Activated CD4-positive, alpha-beta T cell treated with anti-CD3 and anti-CD28 coated beads, Interleukin-2, amount 10 ng/mL, durations not matched to agents 24 days and 14 days (primary cell): ENCODE results near the gene LRRC56. TPM values are rescaled to one million over a fixed set of nuclear protein-coding genes. Genes with fewer than 3 reads are reported as not detected.

Experiments
- DNase-seq: peaks from one replicate; pipeline ENCODE4 v3.0.0; 2022
- H3K27ac Mint-ChIP-seq: one replicate; pipeline ENCODE4 v1.8.0; 2022; ENCODE audit warnings: mild to moderate bottlenecking, mixed read lengths
- H3K27me3 Mint-ChIP-seq: one replicate; pipeline ENCODE4 v1.8.0; 2022; ENCODE audit warnings: mixed read lengths
- H3K36me3 Mint-ChIP-seq: one replicate; pipeline ENCODE4 v1.8.0; 2022; ENCODE audit warnings: low read depth, mild to moderate bottlenecking, mixed read lengths
- H3K4me1 Mint-ChIP-seq: one replicate; pipeline ENCODE4 v1.8.0; 2021; ENCODE audit warnings: mixed read lengths
- H3K4me3 Mint-ChIP-seq: one replicate; pipeline ENCODE4 v1.8.0; 2022; ENCODE audit warnings: mild to moderate bottlenecking, moderate library complexity, mixed read lengths
- H3K9me3 Mint-ChIP-seq: one replicate; pipeline ENCODE4 v1.8.0; 2021; ENCODE audit warnings: mixed read lengths
- intact Hi-C: fragments of 100-400 bp; cut with micrococcal nuclease; formaldehyde crosslinking; loops from one replicate; pipeline ENCODE4 v1.15.1; 2023
- total RNA-seq: library from RNA; stranded (reverse); gene quantifications from 2 replicates; pipeline ENCODE4 v1.2.3, GENCODE V29; 2022

The LRRC56 gene
- total RNA-seq, 1 donor from 2014 or later, result 2.1 TPM

- no peaks in the 10 kb centered on the region for H3K9me3 Mint-ChIP-seq
- DNase-seq, result no peak
- H3K4me1 Mint-ChIP-seq, result peaks cover 7% of the 10 kb centered on the region
- intact Hi-C loops, result no loop called here
- no peaks in the 10 kb centered on the region for H3K27me3 Mint-ChIP-seq
- H3K36me3 Mint-ChIP-seq, result peaks cover 49% of the 10 kb centered on the region
- H3K27ac Mint-ChIP-seq, result peak overlapping the region; percentile 9
- H3K4me3 Mint-ChIP-seq, result no peak overlapping the region
Measured at GRCh38 chr11:496834-497564, 40.3 kb upstream of the LRRC56 start.

- intact Hi-C loops, result no loop called here
- Mint-ChIP-seq H3K9me3 (no peaks in the 10 kb centered on the region), H3K27ac (no peak overlapping the region), H3K36me3 (peaks cover 47% of the 10 kb centered on the region), H3K4me1 (peaks cover 7% of the 10 kb centered on the region), H3K27me3 (no peaks in the 10 kb centered on the region), H3K4me3 (no peak overlapping the region)
- no peak for DNase-seq
Measured at GRCh38 chr11:497565-498296, 39.6 kb upstream of the LRRC56 start.

- Mint-ChIP-seq H3K27me3 (no peaks in the 10 kb centered on the region), H3K4me3 (no peak overlapping the region), H3K36me3 (peaks cover 47% of the 10 kb centered on the region), H3K4me1 (peaks cover 9% of the 10 kb centered on the region), H3K9me3 (no peaks in the 10 kb centered on the region), H3K27ac (peak overlapping the region; percentile 15)
- DNase-seq, result no peak
- intact Hi-C loops, result no loop called here
Measured at GRCh38 chr11:498297-499181, 38.8 kb upstream of the LRRC56 start.

- Mint-ChIP-seq H3K9me3 (no peaks in the 10 kb centered on the region), H3K4me1 (peaks cover 12% of the 10 kb centered on the region), H3K27me3 (no peaks in the 10 kb centered on the region), H3K27ac (no peak overlapping the region), H3K36me3 (peaks cover 46% of the 10 kb centered on the region), H3K4me3 (no peak overlapping the region)
- intact Hi-C loops, result no loop called here
- DNase-seq, result no peak
Measured at GRCh38 chr11:499201-500076, 37.9 kb upstream of the LRRC56 start.

- peaks cover 23% of the 10 kb centered on the region for H3K4me1 Mint-ChIP-seq
- H3K4me3 Mint-ChIP-seq, result no peak overlapping the region
- H3K36me3 Mint-ChIP-seq, result peaks cover 45% of the 10 kb centered on the region
- no peaks in the 10 kb centered on the region for H3K9me3 Mint-ChIP-seq
- H3K27ac Mint-ChIP-seq, result peak overlapping the region; percentile 62
- no peaks in the 10 kb centered on the region for H3K27me3 Mint-ChIP-seq
- no peak for DNase-seq
- intact Hi-C loops, result no loop called here
Measured at GRCh38 chr11:501001-501682, 36.2 kb upstream of the LRRC56 start.

- intact Hi-C loops, result no loop called here
- H3K9me3 Mint-ChIP-seq, result no peaks in the 10 kb centered on the region
- H3K36me3 Mint-ChIP-seq, result peaks cover 42% of the 10 kb centered on the region
- H3K27me3 Mint-ChIP-seq, result no peaks in the 10 kb centered on the region
- H3K4me3 Mint-ChIP-seq, result no peak overlapping the region
- H3K27ac Mint-ChIP-seq, result no peak overlapping the region
- H3K4me1 Mint-ChIP-seq, result peaks cover 23% of the 10 kb centered on the region
- DNase-seq, result no peak
Measured at GRCh38 chr11:501683-502287, 35.5 kb upstream of the LRRC56 start.

- DNase-seq, result no peak
- H3K27me3 Mint-ChIP-seq, result no peaks in the 10 kb centered on the region
- intact Hi-C loops, result no loop called here
- peaks cover 35% of the 10 kb centered on the region for H3K36me3 Mint-ChIP-seq
- H3K4me1 Mint-ChIP-seq, result peaks cover 20% of the 10 kb centered on the region
- no peak overlapping the region for H3K27ac Mint-ChIP-seq
- H3K9me3 Mint-ChIP-seq, result no peaks in the 10 kb centered on the region
- H3K4me3 Mint-ChIP-seq, result no peak overlapping the region
Measured at GRCh38 chr11:502288-503178, 34.8 kb upstream of the LRRC56 start.

- Mint-ChIP-seq H3K36me3 (peaks cover 33% of the 10 kb centered on the region), H3K4me1 (peaks cover 26% of the 10 kb centered on the region), H3K27ac (peak overlapping the region; percentile 29), H3K4me3 (peak overlapping the region; percentile 43), H3K9me3 (no peaks in the 10 kb centered on the region), H3K27me3 (no peaks in the 10 kb centered on the region)
- DNase-seq, result no peak
- intact Hi-C loops, result no loop called here
Measured at GRCh38 chr11:503179-503981, 33.9 kb upstream of the LRRC56 start.

- intact Hi-C loops, result no loop called here
- Mint-ChIP-seq H3K27me3 (no peaks in the 10 kb centered on the region), H3K36me3 (peaks cover 30% of the 10 kb centered on the region)
Measured at GRCh38 chr11:504053-504993, 33.0 kb upstream of the LRRC56 start.

GRCh38 chr11:504994-505344, 32.4 kb upstream of the LRRC56 start:
- peaks cover 31% of the 10 kb centered on the region for H3K36me3 Mint-ChIP-seq
- H3K27me3 Mint-ChIP-seq, result no peaks in the 10 kb centered on the region
- no peak for DNase-seq
- intact Hi-C loops, result loop anchor here (5.0 kb wide), 1 partner anchor 292 kb away; the partner anchor contains the start of gene SLC25A22
- peaks cover 26% of the 10 kb centered on the region for H3K4me1 Mint-ChIP-seq
- peak overlapping the region; percentile 98 for H3K4me3 Mint-ChIP-seq
- H3K27ac Mint-ChIP-seq, result peak overlapping the region; percentile 76
- H3K9me3 Mint-ChIP-seq, result no peaks in the 10 kb centered on the region

More at GRCh38 chr11:504053-504993, 33.0 kb upstream of the LRRC56 start:
- H3K4me1 Mint-ChIP-seq, result peaks cover 26% of the 10 kb centered on the region
- peak overlapping the region; percentile 98 for H3K4me3 Mint-ChIP-seq
- H3K9me3 Mint-ChIP-seq, result no peaks in the 10 kb centered on the region
- peak; percentile 76 for DNase-seq
- H3K27ac Mint-ChIP-seq, result peak overlapping the region; percentile 76
